MCF 10A (cell line): ENCODE data around the gene RERE. TPM values are rescaled to one million over a fixed set of nuclear protein-coding genes. Genes with fewer than 3 reads are reported as not detected.
A peak's percentile ranks its signal among the peaks of the same experiment; 100 is the strongest.

Experiments used
- BruUV-seq: library from RNA; stranded (reverse); fragments of 400-500 nt; replicated peaks from 2 replicates; lab custom pipeline; 2021; lab: Mats Ljungman, UMichigan
- CTCF ChIA-PET: fragments of 300-600 bp; sonication (Branson Sonifier 250); formaldehyde crosslinking; extraction: SDS; loops from one replicate; lab custom pipeline; 2021; ENCODE audit warnings: antibody characterized with exemption, inconsistent platforms; lab: Yijun Ruan, JAX
- POLR2A ChIA-PET: fragments of 300-600, 350-650 bp; sonication (Branson Sonifier 250); formaldehyde crosslinking; extraction: SDS; loops from one replicate; lab custom pipeline; 2020; ENCODE audit warnings: antibody characterized with exemption, inconsistent platforms; lab: Yijun Ruan, JAX
- DNase-seq: peaks from one replicate; pipeline ENCODE4 v3.0.0-alpha.2; 2018; ENCODE audit not compliant: unreplicated experiment
- H3K27ac Mint-ChIP-seq: one replicate; pipeline ENCODE4 v1.8.0; 2022; ENCODE audit warnings: mild to moderate bottlenecking, low read depth, mixed read lengths; ENCODE audit not compliant: unreplicated experiment
- H3K27me3 Mint-ChIP-seq: one replicate; pipeline ENCODE4 v1.8.0; 2022; ENCODE audit warnings: mixed read lengths; ENCODE audit not compliant: insufficient read depth, unreplicated experiment
- H3K36me3 Mint-ChIP-seq: one replicate; pipeline ENCODE4 v1.8.0; 2022; ENCODE audit warnings: mild to moderate bottlenecking, moderate library complexity, mixed read lengths; ENCODE audit not compliant: insufficient read depth, unreplicated experiment
- H3K4me1 Mint-ChIP-seq: one replicate; pipeline ENCODE4 v1.8.0; 2022; ENCODE audit warnings: mixed read lengths; ENCODE audit not compliant: insufficient read depth, unreplicated experiment
- H3K4me3 Mint-ChIP-seq: one replicate; pipeline ENCODE4 v1.8.0; 2022; ENCODE audit warnings: mild to moderate bottlenecking, moderate library complexity, mixed read lengths; ENCODE audit not compliant: unreplicated experiment
- H3K9me3 Mint-ChIP-seq: one replicate; pipeline ENCODE4 v1.8.0; 2022; ENCODE audit warnings: mixed read lengths; ENCODE audit not compliant: unreplicated experiment
- intact Hi-C: fragments of 100-400 bp; cut with micrococcal nuclease; formaldehyde crosslinking; loops from 2 replicates; pipeline ENCODE4 v1.14.1; 2022
- total RNA-seq: library from RNA; stranded (reverse); gene quantifications from 2 replicates; pipeline ENCODE4 v1.2.3, GENCODE V29; 2022
- TF ChIP-seq, protein P1 (sequence below): fragments of 200-600 bp; IDR thresholded peaks from one replicate; pipeline ENCODE4 v1.8.0; 2022; ENCODE audit warnings: antibody characterized with exemption, mild to moderate bottlenecking; ENCODE audit not compliant: unreplicated experiment

The RERE gene
- total RNA-seq, 1 experiment from 2014 or later, result 48.4 TPM

DNA sequence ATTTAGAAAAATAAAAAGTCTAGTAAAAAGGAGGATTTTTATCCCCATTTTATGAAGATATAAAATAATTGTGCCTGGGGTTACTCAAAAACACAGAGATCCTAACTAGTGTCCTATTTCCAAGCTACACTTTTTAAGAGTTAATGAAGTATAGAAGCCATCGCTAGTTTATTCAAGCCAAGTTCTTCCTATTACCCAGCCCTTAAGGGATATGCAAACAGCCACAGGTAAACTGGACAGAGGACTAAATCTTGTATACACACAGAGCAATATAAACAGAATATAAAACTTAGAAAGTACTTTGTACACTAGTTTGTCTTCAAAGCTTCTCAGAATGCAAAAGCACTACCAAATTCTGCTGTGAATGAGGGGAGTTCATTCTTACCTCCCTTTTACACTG is 111.1 kb downstream of the RERE start:
- no peaks in the 10 kb centered on the region for H3K36me3 Mint-ChIP-seq
- H3K27ac Mint-ChIP-seq, result no peak overlapping the region
- H3K27me3 Mint-ChIP-seq, result no peaks in the 10 kb centered on the region
- BruUV-seq, result no TSS peak
- ChIA-PET POLR2A (interaction anchor here (0.6 to 2.3 kb wide), 9 partner anchors 14 to 180 kb away, joined by 3 to 10 read pairs (median 4); no protein-coding TSS in a partner anchor), CTCF (interaction anchor here (1.1 to 1.4 kb wide), 4 partner anchors 9 to 143 kb away, joined by 3 to 10 read pairs (median 5); no protein-coding TSS in a partner anchor)
- intact Hi-C loops, result no loop called here
- H3K4me1 Mint-ChIP-seq, result peaks cover 23% of the 10 kb centered on the region
- H3K9me3 Mint-ChIP-seq, result peaks cover 8% of the 10 kb centered on the region
- no peak for DNase-seq
- TF ChIP-seq, protein P1, sequence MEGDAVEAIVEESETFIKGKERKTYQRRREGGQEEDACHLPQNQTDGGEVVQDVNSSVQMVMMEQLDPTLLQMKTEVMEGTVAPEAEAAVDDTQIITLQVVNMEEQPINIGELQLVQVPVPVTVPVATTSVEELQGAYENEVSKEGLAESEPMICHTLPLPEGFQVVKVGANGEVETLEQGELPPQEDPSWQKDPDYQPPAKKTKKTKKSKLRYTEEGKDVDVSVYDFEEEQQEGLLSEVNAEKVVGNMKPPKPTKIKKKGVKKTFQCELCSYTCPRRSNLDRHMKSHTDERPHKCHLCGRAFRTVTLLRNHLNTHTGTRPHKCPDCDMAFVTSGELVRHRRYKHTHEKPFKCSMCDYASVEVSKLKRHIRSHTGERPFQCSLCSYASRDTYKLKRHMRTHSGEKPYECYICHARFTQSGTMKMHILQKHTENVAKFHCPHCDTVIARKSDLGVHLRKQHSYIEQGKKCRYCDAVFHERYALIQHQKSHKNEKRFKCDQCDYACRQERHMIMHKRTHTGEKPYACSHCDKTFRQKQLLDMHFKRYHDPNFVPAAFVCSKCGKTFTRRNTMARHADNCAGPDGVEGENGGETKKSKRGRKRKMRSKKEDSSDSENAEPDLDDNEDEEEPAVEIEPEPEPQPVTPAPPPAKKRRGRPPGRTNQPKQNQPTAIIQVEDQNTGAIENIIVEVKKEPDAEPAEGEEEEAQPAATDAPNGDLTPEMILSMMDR, result no peak
- no peak overlapping the region for H3K4me3 Mint-ChIP-seq

DNA sequence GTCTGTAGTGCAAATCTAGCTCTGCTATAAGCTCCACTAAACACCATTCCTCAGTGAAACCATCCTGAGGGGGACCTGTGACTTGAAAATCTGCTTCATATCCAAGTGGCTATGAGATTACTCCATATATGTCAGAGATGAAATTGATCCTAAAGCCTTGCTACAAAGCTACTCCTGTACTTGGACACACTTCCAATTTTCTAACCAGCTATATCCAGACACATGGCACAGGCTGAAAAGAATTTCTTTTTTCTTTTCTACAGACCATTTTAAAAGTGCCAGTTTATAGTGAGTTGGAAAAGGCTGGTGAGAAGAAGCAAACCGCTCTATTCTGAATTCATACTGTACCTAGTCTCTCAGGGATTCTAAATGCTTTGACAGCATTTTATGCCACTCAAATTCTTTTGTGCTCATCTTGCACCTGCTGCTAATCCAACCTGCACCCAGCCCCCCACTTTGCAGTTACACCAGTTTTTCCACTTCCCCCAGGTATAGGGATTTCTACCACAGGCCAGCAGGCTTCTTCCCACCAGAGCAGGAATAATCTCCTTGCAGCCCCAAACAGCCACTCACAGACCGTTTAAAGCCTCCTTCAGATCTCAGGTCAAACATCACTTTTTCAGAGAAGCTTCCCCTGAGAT is 112.5 kb downstream of the RERE start:
- intact Hi-C loops, result loop anchor here (5.0 kb wide), 2 partner anchors 112 to 283 kb away; partner anchors contain the start of gene RERE
- no peaks in the 10 kb centered on the region for H3K27me3 Mint-ChIP-seq
- TF ChIP-seq, protein P1, result no peak
- no TSS peak for BruUV-seq
- peaks cover 8% of the 10 kb centered on the region for H3K9me3 Mint-ChIP-seq
- CTCF ChIA-PET, result interaction anchor here (0.6 to 2.7 kb wide), 3 partner anchors 22 to 33 kb away, joined by 3 to 19 read pairs (median 3); no protein-coding TSS in a partner anchor
- peaks cover 27% of the 10 kb centered on the region for H3K4me1 Mint-ChIP-seq
- H3K4me3 Mint-ChIP-seq, result no peak overlapping the region
- H3K36me3 Mint-ChIP-seq, result no peaks in the 10 kb centered on the region
- no peak for DNase-seq
- POLR2A ChIA-PET, result interaction anchor here (1.2 to 7.8 kb wide), 10 partner anchors 8 to 173 kb away, joined by 3 to 179 read pairs (median 16); partner anchors contain the start of gene ENO1
- no peak overlapping the region for H3K27ac Mint-ChIP-seq

DNA sequence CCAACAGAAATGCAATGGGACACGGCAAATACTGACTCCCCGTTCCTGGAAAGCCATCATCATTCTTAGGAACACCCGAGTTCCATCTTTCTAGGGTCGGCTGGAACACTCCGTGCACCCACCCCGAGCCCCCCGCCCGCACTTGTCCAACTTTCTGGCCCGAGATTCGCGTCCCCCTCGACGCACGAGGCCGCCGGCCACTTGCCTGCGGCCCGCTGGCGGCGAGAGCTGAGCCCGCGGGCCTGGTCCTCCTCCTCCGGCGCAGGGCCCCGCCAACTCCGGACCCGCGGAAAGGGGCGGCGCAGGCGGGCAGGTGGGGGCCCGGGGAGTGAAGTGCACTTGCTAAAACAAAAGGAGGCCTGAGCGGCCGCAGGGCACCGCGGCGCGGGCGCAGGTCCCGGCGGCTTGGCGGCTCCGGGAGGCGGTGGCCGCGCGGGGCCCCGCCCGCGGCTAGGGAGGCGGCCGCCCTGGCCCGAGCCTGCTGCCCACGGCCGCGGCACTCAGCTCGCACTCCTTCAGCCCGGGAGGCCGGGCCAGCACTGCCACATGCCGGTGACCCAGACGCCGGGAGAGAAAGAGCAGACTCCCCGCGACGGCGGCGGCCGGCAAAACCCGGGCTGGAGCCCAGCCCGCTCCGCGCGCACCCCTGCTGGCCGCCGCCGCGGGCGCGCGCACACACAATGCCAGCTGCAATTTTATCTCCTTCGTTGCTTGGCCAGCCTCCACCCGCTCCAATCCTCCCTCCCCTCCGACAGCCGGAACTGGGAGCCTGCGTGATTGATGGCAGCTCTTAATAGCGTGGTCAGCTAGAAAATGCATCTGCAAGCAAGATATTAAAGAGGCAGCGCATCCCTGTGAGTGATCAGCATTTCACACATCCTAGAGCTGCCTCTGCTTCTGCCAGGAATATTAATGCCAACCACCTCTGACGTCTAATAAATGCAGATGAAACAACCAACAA is 114.3 kb downstream of the RERE start:
- peaks cover 6% of the 10 kb centered on the region for H3K36me3 Mint-ChIP-seq
- peak; percentile 92 for DNase-seq
- H3K4me1 Mint-ChIP-seq, result peaks cover 28% of the 10 kb centered on the region
- intact Hi-C loops, result loop anchor here (1.0 to 5.0 kb wide), 4 partner anchors 22 to 281 kb away; partner anchors contain the start of gene RERE
- ChIA-PET CTCF (interaction anchor here (0.6 to 2.7 kb wide), 11 partner anchors 21 to 351 kb away, joined by 3 to 19 read pairs (median 3); no protein-coding TSS in a partner anchor), POLR2A (interaction anchor here (0.6 to 7.8 kb wide), 40 partner anchors 9 to 687 kb away, joined by 3 to 179 read pairs (median 4); partner anchors contain the start of genes ENO1 and RERE)
- peak overlapping the region; percentile 79 for H3K4me3 Mint-ChIP-seq
- BruUV-seq, result no TSS peak
- no peaks in the 10 kb centered on the region for H3K27me3 Mint-ChIP-seq
- no peaks in the 10 kb centered on the region for H3K9me3 Mint-ChIP-seq
- TF ChIP-seq, protein P1, result no peak
- peak overlapping the region; percentile 90 for H3K27ac Mint-ChIP-seq
